GM19193 (cell line): ENCODE results near the gene TNFRSF18.

Experiments used
- POLR2A ChIP-seq: IDR thresholded peaks from 4 replicates; pipeline ENCODE4 v1.6.1; 2011; ENCODE audit not compliant: insufficient read depth, insufficient read length; ENCODE audit errors: extremely low read depth

TNFRSF18 gene

GRCh38 chr1:1242461-1243265, 36.3 kb upstream of the TNFRSF18 start:
- no peak for TF ChIP-seq POLR2A

GRCh38 chr1:1241588-1242219, 35.3 kb upstream of the TNFRSF18 start:
- no peak for TF ChIP-seq POLR2A

GRCh38 chr1:1240822-1241587, 34.6 kb upstream of the TNFRSF18 start:
- no peak for TF ChIP-seq POLR2A

- no peak for TF ChIP-seq POLR2A
Observed at GRCh38 chr1:1240348-1240732, 33.9 kb upstream of the TNFRSF18 start.

GRCh38 chr1:1239614-1240347, 33.4 kb upstream of the TNFRSF18 start:
- no peak for TF ChIP-seq POLR2A

DNA sequence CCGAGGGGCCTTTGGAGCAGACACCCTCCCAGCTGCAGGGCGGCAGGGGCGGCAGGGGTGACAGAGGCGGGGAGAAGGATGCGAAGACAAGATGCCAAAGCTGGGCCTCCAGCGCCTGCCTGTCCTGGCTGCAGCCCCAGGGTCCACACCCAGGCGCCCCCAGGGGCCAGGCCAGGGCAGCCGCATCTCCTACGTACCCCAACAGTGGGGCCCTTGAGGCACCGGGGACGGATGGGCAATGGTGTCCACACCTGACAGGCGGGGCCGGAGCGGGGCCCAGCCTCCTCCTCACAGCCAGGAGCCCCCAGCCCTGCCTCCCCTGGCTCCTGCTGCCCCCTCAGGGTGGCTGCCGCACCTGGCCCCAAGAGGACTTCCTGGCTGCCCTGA, 32.8 kb upstream of the TNFRSF18 start:
- TF ChIP-seq POLR2A: no peak

- no peak for TF ChIP-seq POLR2A
Observed at GRCh38 chr1:1238702-1239178, 32.3 kb upstream of the TNFRSF18 start.

DNA sequence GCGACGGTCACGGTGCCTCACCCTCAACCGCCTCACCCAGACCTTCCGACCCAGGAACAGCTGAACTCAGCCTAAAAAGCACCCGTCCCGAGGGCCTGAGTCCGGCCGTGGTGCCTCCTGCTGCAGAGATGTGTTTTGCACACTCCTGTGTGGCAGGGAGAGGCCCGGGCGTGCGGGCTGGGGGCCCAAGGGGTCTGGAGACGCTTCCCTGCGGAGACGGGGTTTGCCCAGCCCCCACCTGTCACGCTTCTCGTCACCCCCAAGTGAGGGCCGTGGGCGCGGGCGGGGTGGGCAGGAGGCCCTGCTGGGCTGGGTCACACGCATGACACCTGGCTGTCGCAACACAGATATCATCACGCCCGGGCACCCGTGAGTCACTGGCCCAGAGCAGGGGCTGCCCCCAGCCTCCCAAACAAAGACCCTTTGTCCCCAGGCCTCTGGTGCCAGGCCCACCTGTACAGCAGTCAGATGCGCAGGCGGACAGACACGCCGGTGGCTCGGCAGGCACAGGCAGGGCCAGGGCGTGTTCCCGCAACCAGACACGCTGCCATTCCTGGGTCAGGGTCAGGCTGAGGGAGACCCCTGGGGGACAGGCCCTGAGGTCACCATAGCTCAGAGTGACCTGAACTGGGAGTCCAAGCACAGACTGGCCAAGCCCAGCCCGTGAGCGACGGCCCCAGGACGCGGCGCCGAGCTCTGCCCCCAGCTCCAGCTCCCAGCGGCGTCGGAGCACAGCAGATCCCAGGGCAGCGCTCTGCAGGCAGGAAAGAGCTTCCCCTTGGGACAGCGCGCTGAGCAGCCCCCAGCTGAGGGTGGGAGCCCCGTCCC, 31.7 kb upstream of the TNFRSF18 start:
- TF ChIP-seq POLR2A: no peak

GRCh38 chr1:1236945-1237873, 30.8 kb upstream of the TNFRSF18 start:
- no peak for TF ChIP-seq POLR2A

- TF ChIP-seq POLR2A: no peak
Observed at GRCh38 chr1:1236176-1236763, 29.9 kb upstream of the TNFRSF18 start.

DNA sequence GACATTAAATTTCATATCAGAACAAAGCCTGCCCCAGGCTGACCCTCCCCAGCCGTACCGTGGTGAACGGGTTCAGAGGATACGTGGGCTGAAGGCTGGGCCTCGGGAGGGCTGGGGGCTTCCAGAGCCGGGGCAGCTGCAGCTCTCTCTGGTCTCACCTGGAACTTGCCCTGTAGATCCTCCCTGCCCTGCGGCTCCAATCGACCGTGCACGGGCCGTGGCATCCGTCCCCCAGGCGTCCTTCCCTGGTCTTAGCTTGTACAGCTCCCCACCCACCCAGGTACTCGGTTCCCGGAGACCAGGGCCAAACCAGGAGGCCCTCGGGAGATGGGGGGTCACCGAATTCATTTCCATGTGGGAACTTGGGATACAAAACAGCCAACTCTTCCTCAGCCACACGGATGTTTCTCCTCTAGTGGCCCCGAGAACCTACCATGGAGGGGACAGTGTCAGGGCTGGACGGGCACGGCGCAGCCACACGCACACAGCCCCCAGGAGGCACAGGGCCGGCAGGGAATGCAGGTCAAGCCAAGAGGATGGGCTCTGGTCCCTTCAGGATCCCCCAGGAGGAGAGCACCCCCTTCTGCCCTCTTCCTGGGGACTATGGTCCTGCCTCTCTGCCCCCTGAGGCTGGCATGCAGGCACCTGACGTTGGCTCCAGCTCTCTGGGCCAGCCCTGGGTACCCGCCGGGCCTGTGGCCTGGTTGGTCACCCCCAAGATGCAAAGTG, 28.8 kb upstream of the TNFRSF18 start:
- TF ChIP-seq POLR2A: no peak
